ENCODE data around the gene KLRD1.

- TF ChIP-seq TAF1 (IDR thresholded peaks at IDR 0.05; ENCODE audit: low read depth, low read length) (no peak), POLR2A (IDR thresholded peaks at IDR 0.05; ENCODE audit: low read depth, low read length) (no peak), POLR2AphosphoS5 (IDR thresholded peaks at IDR 0.05; ENCODE audit: low read depth, low read length) (no peak)
These were observed 64.9 kb downstream of the KLRD1 start for GRCh38 chr12:10372559-10372958.
